Activated CD4-positive, alpha-beta T cell treated with anti-CD3 and anti-CD28 coated beads, Interleukin-2, amount 50 U/mL, for 1 hour (primary cell): ENCODE results near the gene CRISP2.

Experiments used
- DNase-seq: peaks from one replicate; pipeline ENCODE4 v3.0.0-alpha.2; 2020

Gene CRISP2

DNA sequence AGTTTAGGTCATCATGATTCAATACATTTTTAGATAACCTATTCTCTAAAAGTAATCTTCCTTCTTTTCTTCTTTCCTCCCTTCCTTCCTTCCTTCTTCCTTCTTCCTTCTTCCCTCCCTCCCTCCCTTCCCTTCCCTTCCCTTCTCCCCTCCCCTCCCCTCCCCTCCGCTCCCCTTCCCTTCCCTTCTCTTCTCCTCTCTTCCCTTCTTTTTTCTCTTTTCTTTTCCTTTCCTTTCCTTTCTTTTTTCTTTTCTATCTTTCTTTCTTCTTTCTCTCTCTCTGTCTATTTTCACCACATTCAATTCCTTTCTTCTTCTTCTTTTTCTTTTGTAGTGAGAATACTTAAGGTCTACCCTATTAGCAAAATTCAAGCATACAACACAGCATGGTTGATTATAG is 59.4 kb downstream of the CRISP2 start:
- no peak for DNase-seq

DNA sequence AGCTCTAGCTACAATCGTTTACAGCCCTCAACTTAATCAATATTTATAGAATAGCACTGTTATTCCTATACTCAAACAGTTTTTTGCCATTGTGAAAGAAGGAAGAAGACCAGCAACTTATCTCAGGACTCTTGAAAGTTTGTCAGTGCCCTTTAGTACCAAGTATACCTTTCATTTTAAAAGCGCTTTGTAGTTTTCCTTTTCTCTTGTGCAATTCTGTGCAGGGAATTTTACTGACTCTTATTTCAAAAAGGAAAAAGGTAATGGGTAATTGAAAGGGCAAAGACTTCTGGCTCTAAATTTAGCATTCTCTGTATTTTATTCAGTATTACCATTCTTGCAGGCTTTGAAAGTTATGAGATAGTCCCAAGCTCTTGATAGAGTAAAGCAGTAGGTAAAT is 59.9 kb downstream of the CRISP2 start:
- no peak for DNase-seq

DNA sequence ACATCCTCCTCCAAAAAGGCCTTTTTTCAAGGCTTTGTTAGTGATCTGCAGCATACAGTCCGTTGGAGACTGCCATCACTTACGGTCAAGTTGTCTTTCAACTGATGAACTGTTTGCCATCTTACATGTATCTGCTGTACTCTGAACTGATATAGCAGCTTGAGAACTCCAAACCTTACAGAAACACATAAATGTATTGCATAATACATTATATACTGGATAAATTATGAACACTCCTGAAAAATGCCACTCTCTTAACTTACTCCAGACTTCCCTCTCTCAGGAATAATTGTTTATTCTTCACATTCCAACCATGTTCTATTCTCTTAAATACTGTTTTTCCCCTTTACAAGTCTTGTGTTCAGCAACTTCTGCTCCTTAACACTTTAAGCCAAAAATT is 62.1 kb downstream of the CRISP2 start:
- DNase-seq, result no peak

DNA sequence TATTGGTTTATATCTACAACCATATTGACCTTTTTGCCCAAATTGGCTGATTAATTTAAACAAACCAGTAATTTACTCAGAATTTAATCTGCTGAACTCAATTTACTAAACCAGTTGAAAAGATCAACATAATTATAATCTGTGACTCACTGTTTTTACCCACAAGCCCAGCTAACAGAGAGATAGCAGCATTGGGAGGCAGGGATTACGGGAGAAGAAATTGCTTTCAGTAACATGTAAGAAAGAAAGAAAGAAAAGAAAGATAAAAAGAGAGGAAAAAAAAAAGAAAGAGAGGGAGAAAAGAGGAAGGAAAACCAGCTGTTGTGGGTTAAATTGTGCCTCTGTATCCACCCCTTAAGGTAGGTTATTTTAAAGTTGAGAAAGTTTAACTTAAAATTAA is 63.4 kb downstream of the CRISP2 start:
- DNase-seq, result no peak

DNA sequence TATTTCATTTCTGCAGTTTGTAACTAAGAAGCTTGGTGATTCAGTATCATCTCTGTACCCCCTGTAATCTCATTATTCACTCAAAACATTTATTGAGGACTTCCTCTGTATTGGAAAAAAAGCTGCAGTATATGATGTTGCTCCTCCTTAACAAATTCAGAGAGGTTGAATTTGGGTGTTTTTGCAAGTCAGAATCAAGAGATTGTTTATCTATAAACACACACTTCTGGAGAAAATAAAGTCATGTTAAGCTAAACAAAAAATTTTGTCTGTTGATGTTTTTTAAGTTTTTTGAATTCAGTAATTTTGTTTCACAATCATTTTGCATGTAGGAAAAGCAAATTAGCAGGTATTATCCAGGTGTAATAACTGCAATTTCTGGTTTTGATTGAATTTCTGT is 65.3 kb downstream of the CRISP2 start:
- no peak for DNase-seq

DNA sequence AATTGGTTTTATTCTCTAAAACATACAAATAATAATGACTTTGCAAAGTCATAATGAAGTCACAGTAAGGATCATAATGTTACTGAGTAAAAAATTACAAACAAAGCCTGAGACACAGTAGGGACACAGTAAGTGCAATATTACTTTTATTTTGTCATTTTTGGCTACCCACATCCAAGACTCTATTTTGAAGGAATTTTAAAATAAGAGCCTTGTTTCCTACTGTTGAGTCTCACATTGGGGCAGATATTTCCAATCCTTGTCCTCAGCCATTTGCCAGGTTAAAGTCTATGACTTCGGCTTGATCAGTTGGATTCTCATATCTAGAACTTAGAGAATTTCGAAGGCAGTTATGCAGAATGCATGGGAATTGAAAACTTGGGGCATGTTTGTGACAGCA is 65.9 kb downstream of the CRISP2 start:
- no peak for DNase-seq

DNA sequence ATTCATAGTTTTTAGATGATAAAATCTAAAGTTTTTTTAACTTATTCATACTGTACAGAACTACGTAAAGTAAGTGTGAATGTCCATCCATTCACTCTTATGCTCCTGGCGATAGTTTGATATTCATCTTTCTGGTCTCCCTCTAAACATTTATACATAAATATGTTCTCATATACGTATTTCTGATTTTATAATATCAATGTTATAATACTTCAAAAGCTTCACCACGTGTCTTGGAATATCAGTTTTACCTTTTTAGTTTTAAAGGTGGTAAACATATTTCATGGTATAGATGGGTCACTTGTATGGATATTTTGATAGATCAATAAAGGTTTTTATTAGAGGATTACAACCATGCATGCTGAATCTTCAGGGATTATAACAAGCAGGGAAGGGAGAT is 66.4 kb downstream of the CRISP2 start:
- DNase-seq, result no peak

DNA sequence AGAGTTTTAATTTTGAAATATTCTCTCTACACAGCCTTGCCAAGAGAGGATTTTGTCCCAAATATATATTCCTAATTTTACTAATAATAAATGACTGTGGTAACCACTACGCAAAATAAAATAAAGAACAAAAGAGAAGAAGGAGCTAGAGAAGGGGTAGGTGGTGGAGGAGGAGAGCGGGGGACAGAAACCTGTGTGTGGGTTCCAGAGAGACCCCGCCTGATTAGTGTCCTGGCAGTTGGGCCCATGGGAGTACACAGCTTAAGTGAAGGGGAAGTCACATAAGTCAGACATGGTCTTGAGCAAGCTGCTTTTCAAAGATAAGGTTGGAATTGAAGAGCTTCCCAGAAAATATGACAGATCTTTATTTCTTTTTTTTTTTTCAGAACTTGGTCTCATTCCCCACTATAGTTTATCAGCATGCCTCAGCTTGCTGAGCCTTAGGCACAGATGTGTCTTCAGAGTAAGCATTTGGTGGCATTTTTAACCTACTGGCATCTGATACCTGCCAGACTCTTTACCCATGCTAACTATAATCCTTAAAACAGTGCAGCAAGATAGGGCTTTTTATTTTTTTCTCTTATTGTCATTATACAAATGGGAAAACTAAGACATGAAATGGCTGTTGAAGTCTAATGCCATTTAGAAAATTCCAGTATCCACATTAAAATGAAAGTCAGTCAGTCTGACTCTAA is 67.1 kb downstream of the CRISP2 start:
- DNase-seq, result no peak

DNA sequence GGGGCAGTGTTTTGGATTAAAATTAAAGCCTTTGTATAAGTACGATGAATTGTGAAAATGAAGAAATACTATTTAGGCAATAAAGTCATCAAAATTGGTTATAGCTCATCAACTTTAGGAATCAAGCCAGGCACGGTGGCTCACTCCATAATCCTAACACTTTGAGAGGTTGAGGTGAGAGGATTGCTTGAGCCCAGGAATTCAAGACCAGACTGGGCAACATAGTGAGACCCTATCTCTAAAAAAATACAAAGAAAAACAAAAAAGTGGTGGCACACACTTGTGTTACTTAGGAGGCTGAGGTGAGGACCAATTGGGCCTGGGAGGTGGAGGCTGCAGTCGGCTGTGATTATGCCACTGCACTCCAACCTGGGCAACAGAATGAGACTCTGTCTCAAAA is 68.2 kb downstream of the CRISP2 start:
- no peak for DNase-seq
